GM23338 (cell line): ENCODE results near the gene EHD3. TPM values are rescaled to one million over a fixed set of nuclear protein-coding genes. Genes with fewer than 3 reads are reported as not detected.

Source experiments
- ATAC-seq: fragments of 200-7000 bp; cut with Tn5 transposase; 3 replicates; pipeline ENCODE4 v1.9.1; 2020
- DNase-seq: peaks from one replicate; pipeline ENCODE4 v3.0.0-alpha.2; 2015; ENCODE audit warnings: low spot score
- H2AFZ ChIP-seq: fragments of 200-600 bp; sonication (generic); 2 replicates; pipeline ENCODE4 v1.8.0; 2016; ENCODE audit warnings: antibody characterized with exemption, mild to moderate bottlenecking, moderate library complexity
- H3F3A ChIP-seq: fragments of 200-600 bp; sonication (generic); replicated peaks from 2 replicates; pipeline ENCODE4 v1.8.0; 2017; ENCODE audit warnings: antibody characterized with exemption, mixed run types, low read depth
- H3K27ac ChIP-seq: fragments of 200-600 bp; sonication (generic); 2 replicates; pipeline ENCODE4 v1.6.1; 2016; ENCODE audit warnings: low read depth
- H3K27me3 ChIP-seq: fragments of 200-600 bp; sonication (generic); 2 replicates; pipeline ENCODE4 v1.8.0; 2016; ENCODE audit warnings: mild to moderate bottlenecking, mixed run types, moderate library complexity; ENCODE audit not compliant: insufficient read depth
- H3K36me3 ChIP-seq: fragments of 200-600 bp; sonication (generic); 2 replicates; pipeline ENCODE4 v1.8.0; 2016; ENCODE audit warnings: mild to moderate bottlenecking; ENCODE audit not compliant: insufficient read depth
- H3K4me1 ChIP-seq: fragments of 200-600 bp; sonication (generic); 2 replicates; pipeline ENCODE4 v1.8.0; 2016; ENCODE audit warnings: mild to moderate bottlenecking, moderate library complexity; ENCODE audit not compliant: insufficient read depth
- H3K4me2 ChIP-seq: fragments of 200-600 bp; sonication (generic); 2 replicates; pipeline ENCODE4 v1.7.1; 2017; ENCODE audit warnings: mixed run types
- H3K4me3 ChIP-seq: fragments of 200-600 bp; sonication (generic); 2 replicates; pipeline ENCODE4 v1.6.1; 2016; ENCODE audit warnings: mixed run types
- H3K79me2 ChIP-seq: fragments of 200-600 bp; sonication (generic); replicated peaks from 2 replicates; pipeline ENCODE4 v1.8.0; 2017; ENCODE audit warnings: mild to moderate bottlenecking; ENCODE audit not compliant: insufficient read depth
- H3K9me2 ChIP-seq: fragments of 200-600 bp; sonication (generic); 2 replicates; pipeline ENCODE4 v1.8.0; 2017; ENCODE audit not compliant: insufficient read depth
- H4K20me1 ChIP-seq: fragments of 200-600 bp; sonication (generic); replicated peaks from 2 replicates; pipeline ENCODE4 v1.8.0; 2017; ENCODE audit warnings: mild to moderate bottlenecking; ENCODE audit not compliant: insufficient read depth
- H3K27ac Mint-ChIP-seq: 2 replicates; pipeline ENCODE4 v1.8.0; 2020; ENCODE audit warnings: inconsistent platforms, mild to moderate bottlenecking, moderate library complexity, mixed read lengths
- H3K27me3 Mint-ChIP-seq: 3 replicates; pipeline ENCODE4 v1.8.0; 2022; ENCODE audit warnings: low read depth, mild to moderate bottlenecking, moderate library complexity, mixed read lengths, inconsistent platforms; ENCODE audit not compliant: insufficient read depth, poor library complexity
- H3K36me3 Mint-ChIP-seq: 3 replicates; pipeline ENCODE4 v1.8.0; 2021; ENCODE audit warnings: low read depth, mild to moderate bottlenecking, inconsistent platforms, moderate library complexity, mixed read lengths
- H3K4me1 Mint-ChIP-seq: 3 replicates; pipeline ENCODE4 v1.8.0; 2020; ENCODE audit warnings: mild to moderate bottlenecking, inconsistent platforms, mixed read lengths
- H3K4me3 Mint-ChIP-seq: 3 replicates; pipeline ENCODE4 v1.8.0; 2021; ENCODE audit warnings: moderate library complexity, mild to moderate bottlenecking, inconsistent platforms, mixed read lengths
- H3K9me3 Mint-ChIP-seq: 3 replicates; pipeline ENCODE4 v1.8.0; 2020; ENCODE audit warnings: moderate library complexity, mild to moderate bottlenecking, inconsistent platforms, mixed read lengths
- CREB1 ChIP-seq: fragments of 250-450 bp; sonication (Bioruptor Pico); IDR thresholded peaks from 2 replicates; pipeline ENCODE4 v1.5.0; 2020; ENCODE audit warnings: low read depth, mild to moderate bottlenecking, moderate library complexity
- CTCF ChIP-seq, 2 experiments: fragments of 200-600 bp in 1 of 2; sonication (generic) in 1 of 2; conservative IDR thresholded peaks; 2 replicates each; pipeline versions ENCODE4 v1.5.1 to v1.6.1; 2016 to 2017; ENCODE audit warnings: antibody characterized with exemption in 2 of 2, low read depth in 2 of 2, mild to moderate bottlenecking in 2 of 2, moderate library complexity in 1 of 2
- ETS1 ChIP-seq: IDR thresholded peaks from 2 replicates; pipeline ENCODE4 v1.6.1; 2016; ENCODE audit warnings: antibody characterized with exemption
- EZH2 ChIP-seq: fragments of 200-600 bp; sonication (generic); IDR thresholded peaks from one replicate; pipeline ENCODE4 v1.8.0; 2017; ENCODE audit warnings: antibody characterized with exemption, mild to moderate bottlenecking, low read depth; ENCODE audit not compliant: unreplicated experiment
- EZH2phosphoT487 ChIP-seq: fragments of 200-600 bp; sonication (generic); IDR thresholded peaks from one replicate; pipeline ENCODE4 v1.8.1; 2018; ENCODE audit warnings: antibody characterized with exemption; ENCODE audit not compliant: unreplicated experiment
- JUNB ChIP-seq: IDR thresholded peaks from one replicate; pipeline ENCODE4 v1.6.1; 2016; ENCODE audit warnings: antibody characterized with exemption; ENCODE audit not compliant: unreplicated experiment
- NANOG ChIP-seq: IDR thresholded peaks from 2 replicates; pipeline ENCODE4 v1.6.1; 2016; ENCODE audit warnings: antibody characterized with exemption, borderline replicate concordance
- POLR2AphosphoS5 ChIP-seq: IDR thresholded peaks from 2 replicates; pipeline ENCODE4 v1.6.1; 2016; ENCODE audit warnings: antibody characterized with exemption, low read depth
- REST ChIP-seq: IDR thresholded peaks from one replicate; pipeline ENCODE4 v1.6.1; 2018; ENCODE audit warnings: antibody characterized with exemption; ENCODE audit not compliant: unreplicated experiment
- STAT1 ChIP-seq: IDR thresholded peaks from one replicate; pipeline ENCODE4 v1.6.1; 2016; ENCODE audit warnings: antibody characterized with exemption; ENCODE audit not compliant: unreplicated experiment
- ZNF114 ChIP-seq: fragments of 250-450 bp; sonication (Bioruptor Pico); IDR thresholded peaks from 2 replicates; pipeline ENCODE4 v1.5.0; 2020; ENCODE audit warnings: mild to moderate bottlenecking, moderate library complexity
- ZNF331 ChIP-seq: fragments of 250-450 bp; sonication (Bioruptor Pico); IDR thresholded peaks from 2 replicates; pipeline ENCODE4 v1.5.0; 2020; ENCODE audit warnings: low read depth, mild to moderate bottlenecking, moderate library complexity
- polyA plus RNA-seq: library from polyadenylated mRNA; unstranded; fragments of >200 nt; fragmentation: Nextera tagmentation; extraction: Ambion mirVana; gene quantifications from 2 replicates; pipeline ENCODE4 v1.2.1, GENCODE V29; 2016
- total RNA-seq: library from RNA; depleted of rRNA; stranded (reverse); fragments of >200 nt; shearing (Covaris generic); gene quantifications from 2 replicates; pipeline ENCODE4 v1.2.3, GENCODE V29; 2014

The EHD3 gene
- total and polyA plus RNA-seq, 2 experiments from 2014 or later, result 3.3 to 12.6 TPM

- Histone ChIP-seq H3K27ac (no peak overlapping the region), H3K27me3 (no peaks in the 10 kb centered on the region), H3K9me2 (no peaks in the 10 kb centered on the region), H4K20me1 (no peaks in the 10 kb centered on the region), H3K79me2 (no peaks in the 10 kb centered on the region), H3K36me3 (no peaks in the 10 kb centered on the region), H3K4me1 (peaks cover 11% of the 10 kb centered on the region), H2AFZ (no peak overlapping the region), H3K4me3 (no peak overlapping the region), H3K4me2 (no peak overlapping the region), H3F3A (no peaks in the 10 kb centered on the region)
- TF ChIP-seq JUNB (no peak), EZH2 (no peak)
- DNase-seq (no peak), ATAC-seq (no peak; the same call in 2 of the 3 replicates)
- Mint-ChIP-seq H3K4me3 (no peak overlapping the region), H3K36me3 (no peaks in the 10 kb centered on the region; the same call in 2 of the 3 replicates), H3K27ac (no peak overlapping the region; the same call in 1 of the 2 replicates), H3K4me1 (peaks cover 48% of the 10 kb centered on the region), H3K9me3 (no peaks in the 10 kb centered on the region), H3K27me3 (peaks cover 13% of the 10 kb centered on the region)
These were observed 20.6 kb downstream of the EHD3 start for GRCh38 chr2:31254237-31255203.

- H3K79me2 ChIP-seq, result no peaks in the 10 kb centered on the region
- Mint-ChIP-seq H3K27me3 (peaks cover 7% of the 10 kb centered on the region), H3K4me1 (peaks cover 48% of the 10 kb centered on the region), H3K9me3 (no peaks in the 10 kb centered on the region), H3K4me3 (no peak overlapping the region), H3K36me3 (peaks cover 4% of the 10 kb centered on the region; the same call in 1 of the 3 replicates), H3K27ac (no peak overlapping the region)
- H3K4me1 ChIP-seq, result peaks cover 11% of the 10 kb centered on the region
- no peaks in the 10 kb centered on the region for H3K9me2 ChIP-seq
- no peaks in the 10 kb centered on the region for H3K27me3 ChIP-seq
- H4K20me1 ChIP-seq, result no peaks in the 10 kb centered on the region
- no peaks in the 10 kb centered on the region for H3F3A ChIP-seq
- ATAC-seq (no peak), DNase-seq (no peak)
- no peak overlapping the region for H3K4me3 ChIP-seq
- no peaks in the 10 kb centered on the region for H3K36me3 ChIP-seq
- no peak overlapping the region for H2AFZ ChIP-seq
- no peak overlapping the region for H3K27ac ChIP-seq
- H3K4me2 ChIP-seq, result 0 out of 2 replicates have a peak overlapping the region, but pooled peaks have one; percentile 62
- TF ChIP-seq CREB1 (CRISPR knock-in tag) (no peak), JUNB (no peak), ZNF331 (CRISPR knock-in tag) (no peak), POLR2AphosphoS5 (no peak), EZH2 (no peak), NANOG (no peak), ETS1 (no peak), ZNF114 (CRISPR knock-in tag) (no peak), EZH2phosphoT487 (no peak), REST (no peak), STAT1 (no peak), CTCF (conservative IDR thresholded peaks at IDR 0.05; ENCODE audit: low read depth in 2 of 2) (no peak)
These were observed 22.1 kb downstream of the EHD3 start for GRCh38 chr2:31255911-31256571.
